Activated T-helper 9 cell treated with anti-CD3 and anti-CD28 coated beads, Interleukin-2, amount 50 U/mL, for 16 hours (primary cell): ENCODE data around the gene CDH3.
"Not testable (repeated sequence)": the region's sequence is repeated elsewhere in the genome, so short reads cannot be mapped to it uniquely, and the experiment has no call there.

Source experiments
- DNase-seq: peaks from one replicate; pipeline ENCODE4 v3.0.0-alpha.2; 2020; ENCODE audit warnings: low read depth

CDH3 gene

GRCh38 chr16:68704232-68704867, 59.2 kb downstream of the CDH3 start:
- DNase-seq = peak; percentile 17

- DNase-seq = no peak
Observed at GRCh38 chr16:68707340-68708152, 62.4 kb downstream of the CDH3 start.

GRCh38 chr16:68710211-68710610, 65.1 kb downstream of the CDH3 start:
- no peak for DNase-seq

GRCh38 chr16:68711421-68712139, 66.5 kb downstream of the CDH3 start:
- DNase-seq = no peak

GRCh38 chr16:68713361-68713760, 68.3 kb downstream of the CDH3 start:
- DNase-seq = no peak

- no peak for DNase-seq
Observed at GRCh38 chr16:68715471-68715870, 70.4 kb downstream of the CDH3 start.

GRCh38 chr16:68716516-68716915, 71.4 kb downstream of the CDH3 start:
- DNase-seq = not testable (repeated sequence)

- DNase-seq = no peak
Observed at GRCh38 chr16:68717684-68718083, 72.6 kb downstream of the CDH3 start.

- DNase-seq = no peak
Observed at GRCh38 chr16:68718590-68718989, 73.5 kb downstream of the CDH3 start.

- DNase-seq = no peak
Observed at GRCh38 chr16:68719993-68720489, 74.9 kb downstream of the CDH3 start.

- no peak for DNase-seq
Observed at GRCh38 chr16:68722119-68723024, 77.3 kb downstream of the CDH3 start.

GRCh38 chr16:68724797-68725196, 79.7 kb downstream of the CDH3 start:
- DNase-seq = no peak

- no peak for DNase-seq
Observed at GRCh38 chr16:68728523-68728922, 83.4 kb downstream of the CDH3 start.

GRCh38 chr16:68731637-68732036, 86.5 kb downstream of the CDH3 start:
- DNase-seq = no peak

- no peak for DNase-seq
Observed at GRCh38 chr16:68732042-68732680, 87.1 kb downstream of the CDH3 start.

- no peak for DNase-seq
Observed at GRCh38 chr16:68732741-68733399, 87.8 kb downstream of the CDH3 start.

GRCh38 chr16:68733570-68733969, 88.5 kb downstream of the CDH3 start:
- DNase-seq = no peak

- no peak for DNase-seq
Observed at GRCh38 chr16:68734782-68735181, 89.7 kb downstream of the CDH3 start.

GRCh38 chr16:68736561-68736960, 91.5 kb downstream of the CDH3 start:
- DNase-seq = no peak

GRCh38 chr16:68737046-68737729, 92.1 kb downstream of the CDH3 start, which contains the start of gene CDH1:
Gene CDH1 (plus strand): TSS chr16:68737292. CDS start chr16:68737416, 124 bp downstream.
- no peak for DNase-seq
